ENCODE results near the gene GALNT7.

Gene GALNT7

DNA sequence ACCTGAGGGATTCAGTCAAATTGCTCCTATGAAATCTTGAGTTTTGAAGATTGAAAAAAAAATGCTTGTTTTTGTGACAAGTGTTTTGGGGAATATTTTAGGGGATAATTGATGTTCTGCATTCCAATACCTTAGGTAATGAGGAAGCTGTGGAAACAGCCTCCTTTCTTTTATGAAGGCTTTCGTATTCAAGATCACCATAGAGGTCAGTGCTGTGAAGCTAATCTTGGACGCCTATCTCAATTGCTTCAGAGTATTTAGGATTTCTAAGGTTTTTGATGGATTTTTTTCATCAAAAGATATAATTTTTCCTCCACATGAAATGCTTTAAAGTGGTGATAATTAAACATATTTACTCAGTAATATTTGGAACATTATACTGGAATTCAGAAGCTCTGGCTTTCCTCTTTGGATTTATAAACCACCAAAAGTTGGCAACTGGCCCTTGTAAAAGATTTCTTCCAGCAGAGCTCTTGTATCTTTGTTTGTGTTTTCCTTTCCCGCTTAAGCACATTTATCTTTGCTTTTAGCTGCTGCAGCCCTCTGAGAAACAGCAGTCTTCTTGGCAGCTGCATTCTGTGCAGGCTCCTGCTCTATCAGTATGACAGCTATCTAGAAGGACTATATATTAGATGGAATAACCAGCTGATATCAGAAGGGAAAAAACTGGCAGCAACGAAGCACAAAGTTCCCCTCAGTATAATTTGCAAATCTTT lies 101.9 kb downstream of the GALNT7 start:
- TF ChIP-seq, protein P1, sequence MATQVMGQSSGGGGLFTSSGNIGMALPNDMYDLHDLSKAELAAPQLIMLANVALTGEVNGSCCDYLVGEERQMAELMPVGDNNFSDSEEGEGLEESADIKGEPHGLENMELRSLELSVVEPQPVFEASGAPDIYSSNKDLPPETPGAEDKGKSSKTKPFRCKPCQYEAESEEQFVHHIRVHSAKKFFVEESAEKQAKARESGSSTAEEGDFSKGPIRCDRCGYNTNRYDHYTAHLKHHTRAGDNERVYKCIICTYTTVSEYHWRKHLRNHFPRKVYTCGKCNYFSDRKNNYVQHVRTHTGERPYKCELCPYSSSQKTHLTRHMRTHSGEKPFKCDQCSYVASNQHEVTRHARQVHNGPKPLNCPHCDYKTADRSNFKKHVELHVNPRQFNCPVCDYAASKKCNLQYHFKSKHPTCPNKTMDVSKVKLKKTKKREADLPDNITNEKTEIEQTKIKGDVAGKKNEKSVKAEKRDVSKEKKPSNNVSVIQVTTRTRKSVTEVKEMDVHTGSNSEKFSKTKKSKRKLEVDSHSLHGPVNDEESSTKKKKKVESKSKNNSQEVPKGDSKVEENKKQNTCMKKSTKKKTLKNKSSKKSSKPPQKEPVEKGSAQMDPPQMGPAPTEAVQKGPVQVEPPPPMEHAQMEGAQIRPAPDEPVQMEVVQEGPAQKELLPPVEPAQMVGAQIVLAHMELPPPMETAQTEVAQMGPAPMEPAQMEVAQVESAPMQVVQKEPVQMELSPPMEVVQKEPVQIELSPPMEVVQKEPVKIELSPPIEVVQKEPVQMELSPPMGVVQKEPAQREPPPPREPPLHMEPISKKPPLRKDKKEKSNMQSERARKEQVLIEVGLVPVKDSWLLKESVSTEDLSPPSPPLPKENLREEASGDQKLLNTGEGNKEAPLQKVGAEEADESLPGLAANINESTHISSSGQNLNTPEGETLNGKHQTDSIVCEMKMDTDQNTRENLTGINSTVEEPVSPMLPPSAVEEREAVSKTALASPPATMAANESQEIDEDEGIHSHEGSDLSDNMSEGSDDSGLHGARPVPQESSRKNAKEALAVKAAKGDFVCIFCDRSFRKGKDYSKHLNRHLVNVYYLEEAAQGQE (IDR thresholded peaks at IDR 0.05; ENCODE audit: insufficient read depth in 1 of 2, low read depth in 2 of 2, low read length in 2 of 2) = no peak
- TF ChIP-seq SIN3A (IDR thresholded peaks at IDR 0.05; ENCODE audit: borderline replicate concordance, insufficient read depth, low read length) = no peak
- TF ChIP-seq POLR2AphosphoS5 (IDR thresholded peaks at IDR 0.05; ENCODE audit: low read depth, low read length) = no peak
- TF ChIP-seq FOXP2 (optimal IDR thresholded peaks at IDR 0.05; ENCODE audit: borderline replicate concordance, extremely low read depth, extremely low read length, insufficient read depth) = no peak
- TF ChIP-seq TAF1 (IDR thresholded peaks at IDR 0.05; ENCODE audit: borderline replicate concordance, insufficient read depth, low read length) = no peak

DNA sequence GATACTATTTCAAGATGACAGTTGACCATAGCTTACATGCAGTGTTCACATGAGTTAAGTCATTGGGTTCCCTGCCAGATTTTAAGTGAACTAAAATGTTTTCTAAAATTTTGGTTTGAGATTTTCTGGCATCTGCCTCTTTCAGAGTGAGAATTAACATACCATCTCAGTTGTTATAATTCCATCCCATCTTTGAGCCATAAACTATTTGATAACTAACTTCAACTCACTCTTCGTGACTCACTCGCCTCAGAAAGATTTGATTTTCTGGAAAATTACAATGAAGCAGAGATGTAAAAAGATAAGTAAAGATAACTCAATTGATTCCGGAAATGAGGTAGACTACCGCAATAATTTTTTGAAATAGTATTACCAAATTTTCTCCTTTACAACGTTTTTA lies 103.7 kb downstream of the GALNT7 start:
- TF ChIP-seq, protein P1 (IDR thresholded peaks at IDR 0.05; ENCODE audit: insufficient read depth in 1 of 2, low read depth in 2 of 2, low read length in 2 of 2) = no peak
- TF ChIP-seq FOXP2 (optimal IDR thresholded peaks at IDR 0.05; ENCODE audit: borderline replicate concordance, extremely low read depth, extremely low read length, insufficient read depth) (no peak), TAF1 (IDR thresholded peaks at IDR 0.05; ENCODE audit: borderline replicate concordance, insufficient read depth, low read length) (no peak), SIN3A (IDR thresholded peaks at IDR 0.05; ENCODE audit: borderline replicate concordance, insufficient read depth, low read length) (no peak), POLR2AphosphoS5 (IDR thresholded peaks at IDR 0.05; ENCODE audit: low read depth, low read length) (no peak)

DNA sequence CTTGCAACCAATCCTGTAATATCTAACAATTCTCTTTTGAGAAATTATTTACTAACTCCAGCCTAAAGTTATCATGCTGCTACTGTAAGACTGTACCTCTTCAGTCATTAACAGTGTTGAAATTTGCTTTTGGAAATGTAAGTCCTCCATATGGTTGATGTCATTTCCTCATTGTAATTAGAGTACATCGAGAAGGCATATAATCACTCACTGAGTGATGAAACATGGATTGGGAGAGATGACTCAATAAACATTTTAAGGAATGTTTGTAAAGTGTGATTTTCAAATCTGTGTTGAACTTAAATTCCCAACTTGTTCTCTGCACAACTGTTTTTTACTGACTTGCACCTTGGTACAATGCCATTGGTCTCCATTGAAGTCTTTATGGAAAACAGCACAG lies 104.4 kb downstream of the GALNT7 start:
- TF ChIP-seq POLR2AphosphoS5 (IDR thresholded peaks at IDR 0.05; ENCODE audit: low read depth, low read length) (no peak), SIN3A (IDR thresholded peaks at IDR 0.05; ENCODE audit: borderline replicate concordance, insufficient read depth, low read length) (no peak), TAF1 (IDR thresholded peaks at IDR 0.05; ENCODE audit: borderline replicate concordance, insufficient read depth, low read length) (no peak), FOXP2 (optimal IDR thresholded peaks at IDR 0.05; ENCODE audit: borderline replicate concordance, extremely low read depth, extremely low read length, insufficient read depth) (no peak)
- TF ChIP-seq, protein P1 (IDR thresholded peaks at IDR 0.05; ENCODE audit: insufficient read depth in 1 of 2, low read depth in 2 of 2, low read length in 2 of 2) = no peak

DNA sequence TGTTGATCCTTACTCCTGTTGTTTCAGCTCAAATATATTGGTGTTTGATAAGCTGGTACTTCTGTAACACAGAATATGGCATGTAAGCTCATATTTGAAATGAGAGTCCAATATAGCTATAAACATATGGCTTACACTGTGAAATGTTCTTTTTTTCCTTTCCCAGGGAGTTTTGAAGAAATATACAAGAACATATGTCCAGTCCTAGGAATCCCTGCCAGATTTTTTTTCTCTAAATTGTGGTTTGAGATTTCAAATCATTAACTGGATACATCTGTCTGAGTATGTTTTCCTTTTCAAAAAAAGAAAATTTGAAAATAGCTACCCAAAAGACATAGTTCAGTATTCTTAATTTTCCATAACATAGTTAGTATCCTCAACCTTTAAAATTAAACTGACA lies 105.3 kb downstream of the GALNT7 start:
- no peak for TF ChIP-seq FOXP2 (optimal IDR thresholded peaks at IDR 0.05; ENCODE audit: borderline replicate concordance, extremely low read depth, extremely low read length, insufficient read depth)
- TF ChIP-seq, protein P1 (IDR thresholded peaks at IDR 0.05; ENCODE audit: insufficient read depth in 1 of 2, low read depth in 2 of 2, low read length in 2 of 2) = no peak
- no peak for TF ChIP-seq POLR2AphosphoS5 (IDR thresholded peaks at IDR 0.05; ENCODE audit: low read depth, low read length)
- no peak for TF ChIP-seq SIN3A (IDR thresholded peaks at IDR 0.05; ENCODE audit: borderline replicate concordance, insufficient read depth, low read length)
- TF ChIP-seq TAF1 (IDR thresholded peaks at IDR 0.05; ENCODE audit: borderline replicate concordance, insufficient read depth, low read length) = no peak

Data from PFSK-1 (cell line).